Measurements from ENCODE around the gene ARID3B.
"Not testable (repeated sequence)": the region's sequence is repeated elsewhere in the genome, so short reads cannot be mapped to it uniquely, and the experiment has no call there.

Gene ARID3B

DNA sequence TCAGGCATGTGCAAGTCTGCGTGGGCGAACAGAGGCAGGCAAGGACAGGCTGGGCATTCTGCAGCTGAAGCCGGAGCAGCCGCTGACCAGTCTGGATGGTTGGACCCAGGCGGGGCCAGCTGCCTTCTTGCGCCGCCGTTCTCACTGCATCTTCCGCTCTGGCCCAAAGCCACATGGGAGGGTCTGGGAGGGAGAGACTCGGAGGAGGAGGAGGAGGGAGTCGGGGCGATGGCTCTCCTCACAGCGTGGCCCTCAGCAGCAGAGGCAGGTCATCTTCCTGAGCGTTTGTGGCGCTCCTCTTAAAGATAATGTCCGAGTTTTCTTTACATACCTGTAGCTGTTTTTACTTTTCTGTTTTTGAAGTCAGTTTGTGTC is 80.5 kb downstream of the ARID3B start:
- no peak for DNase-seq (ENCODE audit: low read depth)

DNA sequence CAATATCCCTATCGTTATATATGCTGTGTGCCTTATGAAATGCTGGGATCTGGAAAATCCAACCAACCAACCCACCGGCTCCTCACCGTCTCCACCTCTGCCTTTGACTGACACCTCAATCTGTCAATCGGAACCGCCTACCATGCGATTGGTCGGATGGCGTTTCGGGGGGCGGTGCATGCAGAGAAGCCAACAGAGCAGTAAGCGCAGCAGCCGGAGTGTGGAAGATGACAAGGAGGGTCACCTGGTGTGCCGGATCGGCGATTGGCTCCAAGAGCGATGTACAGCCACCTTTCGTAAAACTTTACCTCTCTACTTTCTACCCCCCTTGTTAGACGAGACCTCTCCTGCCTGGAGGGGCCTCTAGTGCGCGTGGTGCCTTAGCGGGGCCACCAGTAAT is 80.9 kb downstream of the ARID3B start:
- DNase-seq (ENCODE audit: low read depth): no peak

DNA sequence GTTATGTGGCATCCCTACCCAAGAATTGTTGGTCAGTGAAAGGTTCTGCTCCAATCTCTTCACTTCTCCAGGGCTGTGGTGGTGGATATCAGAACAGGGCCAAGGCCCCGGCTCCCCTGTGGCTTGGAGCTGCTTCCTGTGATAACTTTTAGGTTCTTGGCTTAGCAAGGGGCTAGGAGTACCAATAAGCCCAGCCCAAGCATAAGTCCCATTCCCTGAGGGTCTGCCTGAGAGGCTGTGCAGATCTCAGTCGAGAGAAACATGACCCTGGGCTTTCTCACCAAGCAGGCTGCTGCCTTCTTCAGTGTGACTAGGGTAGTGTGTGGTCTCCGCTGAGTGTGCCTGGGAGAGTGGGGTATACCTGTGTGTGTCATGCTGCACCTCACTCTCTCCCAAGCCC is 81.7 kb downstream of the ARID3B start:
- no peak for DNase-seq (ENCODE audit: low read depth)

DNA sequence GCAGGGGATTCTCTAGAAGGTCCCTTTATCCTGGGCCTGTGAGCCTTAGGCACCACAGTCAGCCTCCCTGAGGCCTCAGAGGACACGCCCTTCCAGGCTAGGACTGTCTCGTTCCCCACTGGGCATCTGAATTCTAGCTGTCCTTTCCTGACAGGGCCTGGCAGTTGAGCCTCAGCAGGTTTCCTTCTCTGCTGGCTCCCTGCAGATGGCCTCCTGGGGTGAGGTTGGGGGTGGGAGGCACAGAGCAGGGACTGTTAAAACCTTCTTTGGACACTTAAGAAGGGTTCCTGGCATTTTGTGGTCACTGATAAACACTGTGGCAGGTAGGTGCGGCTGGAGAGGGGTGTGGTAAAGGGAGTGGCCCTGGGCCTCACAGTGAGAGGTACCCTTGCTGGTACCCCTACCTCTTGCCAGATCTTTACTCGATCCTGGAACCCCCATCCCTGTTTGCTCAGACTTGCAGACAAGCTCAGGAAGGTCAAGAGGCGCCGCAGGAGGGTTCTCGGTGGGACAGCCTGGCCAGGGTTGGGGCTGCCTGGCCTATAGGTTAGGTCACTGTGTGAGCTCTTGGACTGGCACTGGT is 83.1 kb downstream of the ARID3B start:
- DNase-seq (ENCODE audit: low read depth): no peak

DNA sequence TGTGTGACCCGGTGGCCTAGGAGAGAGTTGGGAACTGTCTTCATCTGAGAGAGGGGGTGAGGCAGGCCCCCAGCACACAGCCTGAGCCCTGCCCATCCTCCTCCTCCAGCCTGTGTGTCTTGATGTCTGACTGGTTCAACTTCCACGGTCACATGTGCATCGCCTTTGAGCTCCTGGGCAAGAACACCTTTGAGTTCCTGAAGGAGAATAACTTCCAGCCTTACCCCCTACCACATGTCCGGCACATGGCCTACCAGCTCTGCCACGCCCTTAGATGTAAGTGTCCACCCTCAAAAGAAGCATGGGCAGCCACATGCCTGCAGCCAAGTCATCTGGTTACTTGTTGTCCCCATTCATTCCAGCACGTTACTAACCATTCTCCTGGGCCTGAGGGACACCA is 84.7 kb downstream of the ARID3B start:
- no peak for DNase-seq (ENCODE audit: low read depth)

DNA sequence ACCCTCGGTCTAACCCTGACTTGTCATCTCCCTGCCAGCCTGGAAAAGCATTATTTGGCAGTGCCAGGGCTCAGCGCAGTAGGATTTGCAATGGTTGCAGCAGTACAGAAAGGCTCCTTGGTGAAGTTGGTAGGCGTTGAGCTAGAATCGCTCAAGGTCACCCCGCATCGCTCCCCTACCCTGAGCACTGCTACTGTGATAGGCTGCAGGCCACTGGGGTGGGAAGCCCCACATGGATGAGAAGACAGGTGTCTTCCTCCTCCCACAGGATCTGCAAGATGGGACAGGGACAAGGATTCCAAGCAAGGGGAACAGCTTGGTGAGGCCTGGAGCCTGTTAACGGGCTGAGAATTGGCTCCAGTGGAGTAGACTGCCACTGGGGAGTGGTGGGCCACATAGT is 85.3 kb downstream of the ARID3B start:
- no peak for DNase-seq (ENCODE audit: low read depth)

DNA sequence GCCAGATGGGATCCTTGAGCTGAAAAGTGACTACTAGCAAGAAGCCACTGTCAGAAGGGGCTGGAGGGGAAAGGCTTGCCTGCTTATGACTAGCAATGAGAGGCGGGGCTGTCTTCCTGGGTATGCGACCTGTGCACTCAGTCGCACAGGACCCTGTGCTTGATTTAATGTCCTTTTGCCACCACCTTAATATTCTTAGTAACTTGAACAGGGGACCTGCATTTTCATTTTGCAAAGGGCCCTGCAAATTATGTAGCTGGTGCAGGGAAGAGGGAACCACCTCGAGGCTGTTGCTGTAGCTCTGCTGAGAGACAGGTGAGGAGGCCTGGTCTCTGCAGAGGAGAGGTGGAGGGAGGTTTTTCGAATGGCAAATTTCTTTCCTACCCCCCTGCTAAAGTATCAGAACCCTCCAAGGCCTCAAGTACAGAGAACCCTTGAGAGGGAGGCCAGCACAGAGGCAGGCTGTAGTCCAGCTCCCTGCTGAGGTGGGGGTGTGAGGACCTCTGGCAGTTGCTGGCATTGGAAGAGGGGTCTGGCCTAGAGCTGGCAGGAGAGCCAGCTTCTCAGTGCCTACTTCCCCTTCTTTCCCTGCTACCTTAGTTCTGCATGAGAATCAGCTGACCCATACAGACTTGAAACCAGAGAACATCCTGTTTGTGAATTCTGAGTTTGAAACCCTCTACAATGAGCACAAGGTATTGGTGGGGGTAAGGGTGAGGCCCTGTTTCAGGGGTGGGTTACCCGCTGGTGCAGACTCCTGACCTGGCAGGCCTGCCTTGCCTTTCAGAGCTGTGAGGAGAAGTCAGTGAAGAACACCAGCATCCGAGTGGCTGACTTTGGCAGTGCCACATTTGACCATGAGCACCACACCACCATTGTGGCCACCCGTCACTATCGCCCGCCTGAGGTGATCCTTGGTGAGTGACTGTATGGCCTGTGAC is 86.0 kb downstream of the ARID3B start:
- no peak for DNase-seq (ENCODE audit: low read depth)

DNA sequence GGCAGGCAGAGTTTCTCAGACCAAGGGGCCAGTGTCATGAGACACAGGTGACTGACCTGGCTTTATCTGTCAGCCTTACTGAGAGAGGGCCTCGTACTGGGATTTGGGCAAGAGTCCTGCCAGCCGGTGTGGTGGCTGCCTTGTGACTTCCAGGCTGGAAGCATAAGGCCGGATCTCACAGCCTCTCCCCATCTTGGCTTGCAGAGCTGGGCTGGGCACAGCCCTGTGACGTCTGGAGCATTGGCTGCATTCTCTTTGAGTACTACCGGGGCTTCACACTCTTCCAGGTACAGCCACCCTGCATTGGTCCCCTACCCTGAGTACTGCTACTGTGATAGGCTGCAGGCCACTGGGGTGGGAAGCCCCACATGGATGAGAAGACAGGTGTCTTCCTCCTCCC is 86.7 kb downstream of the ARID3B start:
- no peak for DNase-seq (ENCODE audit: low read depth)

DNA sequence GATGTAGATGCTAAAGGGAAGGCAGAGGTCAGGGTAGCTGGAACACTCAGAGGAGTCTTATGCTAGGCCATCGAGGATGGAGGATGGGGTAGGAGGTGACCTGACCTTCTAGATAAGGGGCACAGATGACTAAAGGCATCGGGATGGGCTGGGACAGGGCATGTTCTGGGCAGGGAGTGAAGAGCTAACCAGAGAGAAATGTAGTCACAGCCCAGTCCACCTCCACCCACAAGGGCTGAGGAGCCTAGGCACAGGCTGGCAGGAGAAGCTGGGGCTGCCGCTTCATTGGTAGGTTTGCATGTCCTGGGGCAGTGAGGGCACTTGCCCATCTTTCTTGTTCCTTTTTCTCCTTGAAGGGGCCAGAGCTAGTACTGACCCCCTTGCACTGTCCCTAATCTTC is 87.2 kb downstream of the ARID3B start:
- DNase-seq (ENCODE audit: low read depth): no peak

DNA sequence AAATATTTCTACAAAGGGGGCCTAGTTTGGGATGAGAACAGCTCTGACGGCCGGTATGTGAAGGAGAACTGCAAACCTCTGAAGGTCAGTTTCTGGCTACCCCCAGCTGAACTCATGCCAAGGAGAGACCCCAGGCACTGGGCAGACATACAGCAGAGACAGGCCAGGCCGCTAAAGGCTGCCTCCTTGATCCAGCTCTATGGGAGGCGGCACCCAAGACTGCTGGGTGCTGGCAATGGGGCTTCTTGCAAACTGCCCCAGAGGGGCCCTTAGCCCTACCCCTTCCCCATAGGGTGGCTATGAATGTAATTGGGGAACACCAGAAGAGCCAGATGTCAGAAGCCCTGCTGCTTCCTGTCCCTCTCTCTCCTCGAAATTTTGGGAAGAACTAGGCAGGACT is 87.9 kb downstream of the ARID3B start:
- no peak for DNase-seq (ENCODE audit: low read depth)

DNA sequence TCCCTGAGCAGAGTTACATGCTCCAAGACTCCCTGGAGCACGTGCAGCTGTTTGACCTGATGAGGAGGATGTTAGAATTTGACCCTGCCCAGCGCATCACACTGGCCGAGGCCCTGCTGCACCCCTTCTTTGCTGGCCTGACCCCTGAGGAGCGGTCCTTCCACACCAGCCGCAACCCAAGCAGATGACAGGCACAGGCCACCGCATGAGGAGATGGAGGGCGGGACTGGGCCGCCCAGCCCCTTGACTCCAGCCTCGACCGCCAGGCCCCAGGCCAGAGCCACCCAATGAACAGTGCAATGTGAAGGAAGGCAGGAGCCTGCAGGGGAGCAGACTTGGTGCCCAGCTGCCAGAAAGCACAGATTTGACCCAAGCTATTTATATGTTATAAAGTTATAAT is 88.7 kb downstream of the ARID3B start:
- not testable (repeated sequence) for DNase-seq (ENCODE audit: low read depth)

DNA sequence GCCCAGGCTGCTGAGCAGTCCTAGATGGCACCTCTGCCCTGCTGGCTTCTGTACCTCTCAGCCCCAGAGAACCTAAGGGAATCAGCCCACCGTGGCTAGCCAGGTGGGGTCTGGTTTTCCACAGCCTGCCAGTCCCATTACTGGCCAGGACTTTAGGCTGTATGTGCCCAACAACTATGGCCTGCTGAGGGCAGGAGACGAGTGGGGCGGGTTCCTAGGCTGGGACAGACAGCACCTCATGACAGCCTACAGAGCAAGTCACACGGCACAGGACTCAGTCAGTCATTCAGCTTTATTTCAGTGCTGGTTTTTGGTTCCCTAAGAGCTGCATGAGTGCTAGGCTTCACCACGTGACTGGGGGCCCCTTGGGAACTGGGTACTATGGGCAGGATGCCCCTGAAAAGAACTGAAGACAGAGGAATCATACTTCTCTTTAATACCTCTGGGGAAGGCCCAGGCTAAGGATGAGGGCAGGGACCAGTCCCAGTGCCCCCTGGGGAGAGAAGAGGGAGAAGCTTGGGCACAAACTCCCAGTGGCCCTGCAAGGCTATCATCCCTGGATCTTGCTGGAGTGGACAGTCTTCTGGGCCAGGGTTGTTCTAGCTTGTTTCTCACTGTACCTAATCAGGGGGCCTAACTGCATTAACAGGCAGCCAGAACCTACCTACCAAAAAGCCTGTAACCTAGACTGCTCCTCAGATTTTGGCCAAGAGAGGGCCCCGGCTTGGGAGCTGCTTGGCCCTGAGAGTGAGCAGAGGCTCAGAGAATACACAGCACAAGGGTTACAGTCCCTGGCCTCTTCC is 89.5 kb downstream of the ARID3B start:
- no peak for DNase-seq (ENCODE audit: low read depth)

DNA sequence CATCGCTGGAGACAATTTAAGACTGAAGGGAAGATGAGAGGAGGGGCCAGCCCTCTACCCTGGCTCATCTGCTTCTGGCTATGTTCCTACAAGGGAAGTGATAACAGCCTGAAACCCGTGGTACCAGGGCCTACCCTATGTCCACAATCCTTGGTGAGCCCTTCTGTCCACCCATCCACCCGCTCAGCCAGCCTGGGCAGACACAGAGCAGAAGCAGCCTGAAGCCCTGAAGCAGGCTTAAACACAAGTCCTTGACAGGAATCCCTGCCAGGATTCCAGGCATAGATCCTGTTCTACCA is 90.0 kb downstream of the ARID3B start:
- DNase-seq (ENCODE audit: low read depth): no peak

DNA sequence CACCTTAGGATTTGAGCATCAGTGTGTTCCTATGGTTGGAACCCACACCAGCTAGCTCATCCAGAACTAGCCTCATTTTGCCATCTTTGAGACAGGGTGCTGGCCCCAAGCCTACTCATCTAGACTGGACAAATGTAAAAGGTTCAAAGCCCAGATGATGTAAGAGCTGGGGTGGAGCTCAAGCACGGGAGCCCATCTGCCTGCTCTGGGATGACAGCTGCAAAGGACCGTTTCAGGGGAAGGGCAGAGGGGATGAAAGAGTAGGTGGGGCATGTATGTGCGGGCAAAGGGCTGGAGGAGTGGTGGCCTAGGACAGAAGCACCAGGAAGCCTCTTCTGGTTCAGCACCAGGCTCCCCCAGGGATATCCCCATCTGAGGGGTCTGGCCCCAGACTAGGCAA is 90.4 kb downstream of the ARID3B start:
- no peak for DNase-seq (ENCODE audit: low read depth)

DNA sequence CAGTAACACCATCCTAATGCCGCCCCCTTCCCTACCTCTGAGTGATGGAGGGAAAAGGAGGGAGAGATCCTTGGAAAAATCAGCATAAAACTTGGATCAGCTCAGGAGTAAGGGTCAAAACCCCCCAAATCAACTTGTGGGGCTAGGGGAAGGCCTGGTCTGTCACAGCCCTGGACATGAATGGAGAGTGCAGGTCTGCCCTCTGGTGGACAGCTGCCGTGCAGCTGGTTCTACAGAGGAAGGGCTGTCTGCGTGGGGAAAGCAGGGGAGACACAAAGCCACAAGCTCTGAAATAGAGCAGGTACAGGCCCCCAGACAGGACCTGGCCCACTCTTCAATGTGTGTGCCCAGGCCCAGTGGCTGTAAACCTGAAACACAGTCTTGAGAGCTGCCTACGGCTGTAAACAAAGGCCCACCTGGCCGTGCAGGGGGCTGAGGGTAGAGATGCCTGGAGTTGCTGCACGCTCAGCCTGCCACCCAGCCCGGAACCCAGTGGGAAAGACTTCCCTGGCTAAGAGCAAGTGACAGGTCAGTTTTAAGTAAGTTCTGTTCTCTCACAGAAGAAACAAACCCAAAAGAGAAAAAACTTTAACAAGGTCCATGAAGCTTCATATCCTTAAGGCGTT is 91.0 kb downstream of the ARID3B start:
- DNase-seq (ENCODE audit: low read depth): peak; percentile 7

DNA sequence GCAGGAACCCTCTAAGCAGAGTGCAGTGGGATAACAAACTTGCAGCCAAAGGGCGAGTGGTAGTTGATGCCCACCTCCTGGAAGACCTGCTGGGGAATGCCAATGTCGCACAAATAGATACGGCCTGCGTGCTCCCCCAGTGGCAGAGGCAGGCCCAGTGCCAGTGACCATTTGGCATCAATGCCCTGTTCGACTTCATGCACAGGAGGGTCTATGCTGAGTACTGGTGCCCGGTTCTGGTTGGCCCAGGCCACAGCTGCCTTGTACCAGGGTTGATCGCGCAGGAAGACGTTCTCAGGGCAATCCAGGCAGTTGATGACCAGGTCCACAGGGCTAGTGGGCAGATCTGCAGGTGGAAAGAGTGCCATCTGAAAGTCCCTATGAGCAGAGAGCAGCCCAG is 91.6 kb downstream of the ARID3B start:
- no peak for DNase-seq (ENCODE audit: low read depth)

DNA sequence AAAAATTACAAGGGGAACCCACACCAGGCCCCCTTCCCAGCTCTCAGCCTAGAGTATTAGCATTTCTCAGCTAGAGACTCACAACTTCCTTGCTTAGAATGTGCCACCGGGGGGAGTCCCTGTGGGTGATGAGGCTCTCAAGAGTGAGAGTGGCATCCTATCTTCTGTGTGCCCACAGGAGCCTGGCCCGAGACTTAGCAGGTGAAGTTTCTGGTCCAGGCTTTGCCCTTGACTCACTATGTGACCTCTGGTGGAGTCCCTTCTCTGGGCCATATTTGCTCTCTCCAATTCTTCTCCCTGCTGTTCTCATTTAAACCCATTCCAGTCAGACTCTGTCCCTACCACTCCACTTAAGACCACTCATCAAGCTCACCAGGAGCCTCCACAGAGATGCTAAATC is 92.8 kb downstream of the ARID3B start:
- DNase-seq (ENCODE audit: low read depth): no peak

DNA sequence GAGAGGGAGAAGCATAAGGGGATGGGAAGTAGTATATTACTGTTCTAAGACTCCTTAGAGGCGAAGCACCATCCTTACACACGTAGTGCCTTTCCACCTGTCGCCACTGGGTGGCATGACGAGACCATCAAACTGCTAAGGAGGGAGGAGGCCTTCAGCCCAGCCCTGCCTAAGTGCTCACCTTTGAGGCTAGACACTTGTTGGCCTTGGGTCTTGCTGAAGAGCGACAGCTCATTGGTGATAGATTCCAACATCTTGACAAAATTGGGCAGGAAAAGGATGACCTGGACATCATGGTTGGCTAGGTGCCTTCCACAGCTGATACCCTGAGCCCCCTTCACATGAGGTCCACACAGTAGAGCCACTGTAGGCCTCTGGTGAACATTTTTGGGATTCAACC is 94.2 kb downstream of the ARID3B start:
- peak; percentile 34 for DNase-seq (ENCODE audit: low read depth)

DNA sequence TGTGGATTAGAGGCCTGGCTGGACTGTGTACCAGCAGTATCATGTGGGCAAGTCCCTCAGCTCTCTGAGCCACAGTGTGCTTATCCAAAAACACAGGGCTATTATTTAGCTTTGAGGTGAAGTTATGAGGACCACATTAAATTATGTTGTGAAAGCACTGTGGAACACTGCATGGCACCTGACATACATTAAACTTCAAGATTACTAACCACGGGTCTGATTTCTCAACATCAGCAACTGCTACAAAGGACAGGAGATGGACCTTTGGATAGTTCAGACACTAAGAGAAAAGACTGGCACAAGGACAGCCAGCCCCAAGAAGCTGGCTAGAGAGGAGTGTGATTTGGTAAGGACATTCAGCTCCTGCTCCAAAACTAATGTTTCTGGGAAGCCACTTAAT is 96.0 kb downstream of the ARID3B start:
- no peak for DNase-seq (ENCODE audit: low read depth)

DNA sequence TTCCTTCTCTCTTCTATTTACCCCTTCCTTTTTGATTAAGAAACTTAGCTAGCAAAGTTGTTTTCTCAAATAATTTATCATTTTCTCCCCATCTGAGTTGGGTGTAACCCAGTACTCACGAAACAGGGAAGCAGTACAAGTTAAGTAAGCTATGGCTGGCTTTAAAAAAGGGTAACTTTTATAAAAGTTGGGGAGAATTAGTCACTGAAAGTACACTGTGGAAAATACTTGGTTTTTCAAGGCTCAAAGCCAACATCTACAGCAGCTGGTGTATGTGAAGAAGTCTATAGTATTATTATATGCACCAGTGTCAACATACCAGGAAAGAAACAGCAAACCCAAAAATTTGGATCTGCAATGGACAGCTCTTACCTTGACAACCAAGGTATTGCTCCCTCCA is 100.1 kb downstream of the ARID3B start:
- no peak for DNase-seq (ENCODE audit: low read depth)

DNA sequence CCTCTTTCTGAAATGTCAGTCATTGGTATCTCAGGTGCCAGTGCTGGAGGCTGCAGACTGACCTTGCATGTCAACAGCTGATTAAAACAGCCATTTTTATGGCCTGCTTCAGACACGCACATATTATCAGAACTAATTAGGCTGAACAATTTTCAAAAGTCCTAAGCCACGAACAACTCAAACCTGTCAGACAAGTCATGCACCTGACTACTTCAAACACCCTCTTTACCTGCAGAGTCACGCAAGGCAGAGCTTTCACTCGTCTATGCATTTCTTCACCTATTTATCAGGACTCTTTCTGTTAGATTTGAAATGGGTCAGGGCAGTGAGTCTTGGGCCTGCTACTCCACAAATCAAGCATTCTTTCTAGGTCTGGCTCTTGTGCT is 101.3 kb downstream of the ARID3B start:
- no peak for DNase-seq (ENCODE audit: low read depth)

DNA sequence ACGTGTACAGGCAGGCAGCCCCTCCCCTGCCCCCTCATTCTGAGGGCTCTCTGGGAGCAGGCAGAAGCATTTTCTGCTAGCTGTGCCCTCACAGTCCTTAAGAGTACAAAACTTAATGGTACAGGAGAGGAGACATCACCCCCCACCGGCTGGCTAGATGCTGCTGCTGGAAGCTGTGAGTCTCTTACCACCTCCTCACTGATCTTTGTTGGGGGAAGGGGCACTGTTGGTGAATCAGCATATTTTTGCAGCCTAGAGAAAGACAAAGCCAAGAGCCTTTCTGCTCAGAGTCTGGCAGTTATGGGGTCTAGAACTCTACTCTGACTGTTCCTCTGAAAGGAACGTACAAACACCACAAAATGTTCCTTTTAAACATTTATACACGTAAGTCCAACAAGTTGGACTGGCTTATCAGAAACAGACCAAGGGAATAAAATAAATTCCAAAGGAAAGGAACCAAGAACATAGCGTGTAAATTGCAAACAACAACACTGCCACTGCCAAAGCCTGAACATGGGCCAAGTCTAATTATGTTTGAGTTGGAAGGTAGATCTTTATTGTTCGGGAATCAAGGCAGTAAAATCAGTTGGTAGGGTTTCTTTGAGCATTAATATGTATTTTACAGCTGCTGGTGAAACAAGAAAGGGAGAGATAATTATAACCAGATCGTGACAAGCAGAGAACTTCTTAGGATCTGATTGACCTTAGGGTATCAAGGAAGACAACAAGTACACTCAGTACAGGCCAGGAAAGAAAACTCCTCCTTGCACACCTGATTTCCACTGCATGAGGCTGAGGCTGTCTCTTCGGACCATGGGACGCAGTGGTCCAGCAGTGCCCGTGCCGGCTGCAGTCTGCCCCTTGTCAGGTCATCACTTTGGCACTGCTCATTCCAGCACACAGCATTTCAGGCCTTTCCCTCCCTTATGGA is 102.0 kb downstream of the ARID3B start:
- DNase-seq (ENCODE audit: low read depth): no peak
